ENCODE data around the gene GNA15.
A peak's percentile ranks its signal among the peaks of the same experiment; 100 is the strongest.
"Not testable (repeated sequence)": the region's sequence is repeated elsewhere in the genome, so short reads cannot be mapped to it uniquely, and the experiment has no call there.

The GNA15 gene

GRCh38 chr19:3178377-3178972 lies 42.6 kb downstream of the GNA15 start, which contains the start of gene S1PR4:
S1PR4 (plus strand) TSS chr19:3178769; CDS start chr19:3178793, 24 bp downstream.
- DNase-seq = no peak

- DNase-seq = no peak
Measured at GRCh38 chr19:3178973-3179738, 43.3 kb downstream of the GNA15 start.

GRCh38 chr19:3179739-3180293 lies 44.0 kb downstream of the GNA15 start:
- DNase-seq = no peak

- DNase-seq = no peak
Measured at GRCh38 chr19:3183721-3184641, 48.1 kb downstream of the GNA15 start.

- no peak for DNase-seq
Measured at GRCh38 chr19:3184847-3185460, 49.1 kb downstream of the GNA15 start.

GRCh38 chr19:3185461-3186159 lies 49.8 kb downstream of the GNA15 start, which contains the start of gene NCLN:
NCLN (plus strand) TSS chr19:3185930; CDS start chr19:3186031, 101 bp downstream.
- peak; percentile 98 for DNase-seq

- DNase-seq = no peak
Measured at GRCh38 chr19:3186160-3186688, 50.4 kb downstream of the GNA15 start.

- no peak for DNase-seq
Measured at GRCh38 chr19:3186891-3187661, 51.2 kb downstream of the GNA15 start.

- no peak for DNase-seq
Measured at GRCh38 chr19:3187662-3188511, 52.1 kb downstream of the GNA15 start.

GRCh38 chr19:3188627-3189596 lies 53.1 kb downstream of the GNA15 start:
- DNase-seq = no peak

GRCh38 chr19:3189702-3190469 lies 54.1 kb downstream of the GNA15 start:
- no peak for DNase-seq

- DNase-seq = no peak
Measured at GRCh38 chr19:3190470-3190770, 54.6 kb downstream of the GNA15 start.

GRCh38 chr19:3190921-3191805 lies 55.3 kb downstream of the GNA15 start:
- no peak for DNase-seq

- not testable (repeated sequence) for DNase-seq
Measured at GRCh38 chr19:3191806-3192104, 55.9 kb downstream of the GNA15 start.

GRCh38 chr19:3192228-3192635 lies 56.4 kb downstream of the GNA15 start:
- DNase-seq = no peak

GRCh38 chr19:3192684-3193083 lies 56.9 kb downstream of the GNA15 start:
- no peak for DNase-seq

All from right forelimb (tissue), 1 donor.